Stimulated activated CD4-positive, alpha-beta T cell treated with anti-CD3 and anti-CD28 coated beads, Interleukin-1b, Interleukin-23, amount 100 ng/mL, for 4 hours (primary cell): ENCODE data around the gene PLK5.
"Not testable (repeated sequence)": the region's sequence is repeated elsewhere in the genome, so short reads cannot be mapped to it uniquely, and the experiment has no call there.

Experiments
- DNase-seq, 2 donors: peaks; one replicate each; pipeline ENCODE4 v3.0.0-alpha.2; 2020; ENCODE audit warnings: low read depth in 2 of 2

Gene PLK5

GRCh38 chr19:1525343-1525742 lies 1.5 kb downstream of the PLK5 start:
- no peak for DNase-seq

DNA sequence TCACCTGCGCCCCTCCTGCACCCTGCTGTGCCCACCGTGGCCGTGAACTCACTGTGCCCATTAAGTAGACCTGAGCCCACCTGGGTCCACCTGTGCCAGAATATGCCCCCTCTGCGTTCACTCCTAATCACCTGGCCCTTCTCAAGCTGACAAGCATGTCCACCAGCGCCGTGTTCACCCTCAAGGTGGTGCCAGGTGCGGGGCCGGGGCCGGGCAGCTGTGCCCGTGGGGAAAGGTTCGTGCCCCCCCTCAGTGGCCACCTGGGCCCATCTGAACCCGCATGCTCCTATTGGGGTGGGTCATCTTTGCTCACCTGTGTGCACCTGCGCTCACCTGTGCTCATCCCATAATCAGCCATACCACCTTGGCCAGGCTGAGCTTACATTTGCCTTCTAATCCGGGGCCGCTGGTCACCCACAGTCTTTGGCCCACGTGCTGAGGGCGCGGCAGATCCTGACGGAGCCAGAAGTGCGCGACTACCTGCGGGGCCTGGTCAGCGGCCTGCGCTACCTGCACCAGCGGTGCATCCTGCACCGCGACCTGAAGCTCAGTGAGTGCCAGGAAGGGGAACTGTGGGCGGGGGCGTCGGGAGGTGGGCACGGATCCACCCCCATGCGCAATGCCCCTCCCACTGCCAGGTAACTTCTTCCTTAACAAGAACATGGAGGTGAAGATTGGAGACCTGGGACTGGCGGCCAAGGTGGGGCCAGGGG lies 2.3 kb downstream of the PLK5 start:
- no peak for DNase-seq

- no peak for DNase-seq
Measured at GRCh38 chr19:1526979-1527649, 3.2 kb downstream of the PLK5 start.

DNA sequence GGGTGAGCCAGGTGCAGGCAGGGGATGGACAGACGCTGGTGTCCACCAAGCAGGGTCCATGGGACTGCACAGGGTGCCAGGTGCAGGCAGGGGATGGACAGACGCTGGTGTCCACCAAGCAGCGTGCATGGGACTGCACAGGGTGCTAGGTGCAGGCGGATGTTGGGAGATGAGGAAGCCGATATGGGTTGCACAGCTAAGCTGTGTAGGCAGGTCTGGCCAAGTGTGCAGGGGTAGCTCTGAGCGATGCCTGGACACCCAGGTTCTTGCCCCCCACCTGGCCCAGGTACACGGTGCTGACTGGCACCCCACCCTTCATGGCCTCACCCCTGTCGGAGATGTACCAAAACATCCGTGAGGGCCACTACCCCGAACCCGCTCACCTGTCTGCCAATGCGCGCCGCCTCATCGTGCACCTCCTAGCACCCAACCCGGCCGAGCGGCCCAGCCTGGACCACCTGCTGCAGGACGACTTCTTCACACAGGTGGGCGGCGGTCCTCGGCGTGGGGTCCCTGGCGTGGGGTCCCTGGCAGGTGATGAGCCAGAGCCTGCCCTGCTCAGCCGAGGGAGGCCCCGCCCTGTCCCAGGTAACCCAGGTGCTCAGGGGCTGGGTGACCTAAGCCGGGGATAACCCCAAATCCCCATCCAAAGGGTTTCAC lies 3.9 kb downstream of the PLK5 start:
- no peak for DNase-seq

DNA sequence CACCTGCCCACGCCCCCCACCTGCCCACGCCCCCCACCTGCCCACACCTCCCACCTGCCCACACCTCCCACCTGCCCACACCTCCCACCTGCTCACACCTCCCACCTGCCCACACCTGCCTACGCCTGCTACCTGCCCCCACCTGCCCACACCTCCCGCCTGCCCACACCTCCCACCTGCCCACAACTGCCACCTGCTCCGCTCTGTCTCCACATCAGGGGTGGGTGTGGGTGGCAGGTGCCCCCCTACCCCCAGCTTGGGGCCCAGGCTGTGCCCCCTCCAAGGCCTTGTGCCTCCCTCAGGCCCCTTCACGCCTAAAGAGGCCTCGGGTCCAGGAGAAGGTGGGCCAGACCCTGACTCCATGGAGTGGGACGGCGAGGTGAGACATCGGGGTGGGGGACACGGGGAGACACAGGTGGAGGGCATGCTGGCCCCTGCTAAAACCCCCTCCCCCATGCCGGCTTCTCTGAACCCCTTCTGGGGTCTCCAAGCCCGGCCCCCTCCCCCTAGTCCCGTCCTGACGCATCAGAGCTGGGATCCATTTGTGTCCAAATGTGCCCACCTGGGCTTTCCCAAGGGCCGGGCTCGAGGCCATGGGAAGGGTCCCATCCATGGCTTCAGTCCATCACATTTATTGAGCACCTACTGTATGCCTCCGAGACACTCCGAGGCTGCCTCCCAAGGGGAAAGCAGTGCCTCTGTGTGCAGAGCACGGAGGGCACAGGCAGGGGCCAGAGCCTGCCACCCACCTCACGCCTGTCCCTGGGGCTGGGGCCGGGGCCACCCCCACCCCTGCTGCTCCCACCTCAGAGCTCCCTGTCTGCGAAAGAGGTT lies 4.9 kb downstream of the PLK5 start:
- DNase-seq, result no peak

DNA sequence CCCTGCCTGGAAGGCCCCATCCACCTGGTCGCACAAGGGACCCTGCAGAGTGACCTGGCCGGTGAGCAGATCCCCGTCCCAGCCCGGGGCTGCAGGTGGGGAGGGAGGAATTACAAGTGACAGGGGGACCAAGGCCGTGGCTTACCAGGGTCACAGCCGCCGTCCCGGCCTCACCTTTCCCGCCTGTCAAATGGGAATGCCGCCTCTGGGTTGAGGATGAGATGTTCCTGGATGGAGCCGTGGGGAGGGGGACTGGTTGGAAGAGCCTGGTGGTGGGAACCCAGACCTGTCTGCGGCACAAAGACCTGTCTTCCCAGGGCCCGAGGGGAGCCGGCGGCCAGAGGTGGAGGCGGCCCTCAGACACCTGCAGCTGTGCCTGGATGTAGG lies 5.5 kb downstream of the PLK5 start:
- DNase-seq, result no peak

GRCh38 chr19:1530856-1531255 lies 7.0 kb downstream of the PLK5 start:
- not testable (repeated sequence) for DNase-seq

DNA sequence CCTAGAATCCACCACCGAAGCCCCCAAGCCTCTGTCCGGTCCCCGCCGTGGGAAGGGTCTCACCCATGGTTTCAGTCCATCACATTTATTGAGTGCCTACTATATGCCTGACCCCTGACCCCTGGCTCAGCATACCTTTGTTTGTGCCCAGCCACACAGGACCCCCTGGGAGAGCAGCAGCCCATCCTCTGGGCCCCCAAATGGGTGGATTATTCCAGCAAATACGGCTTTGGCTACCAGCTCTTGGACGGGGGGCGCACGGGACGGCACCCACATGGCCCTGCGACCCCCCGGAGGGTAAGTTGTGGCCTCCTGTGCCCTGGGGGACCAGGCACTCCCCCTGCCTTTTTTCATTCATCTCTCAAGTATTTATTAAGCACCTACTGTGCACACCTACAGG lies 7.7 kb downstream of the PLK5 start:
- no peak for DNase-seq

DNA sequence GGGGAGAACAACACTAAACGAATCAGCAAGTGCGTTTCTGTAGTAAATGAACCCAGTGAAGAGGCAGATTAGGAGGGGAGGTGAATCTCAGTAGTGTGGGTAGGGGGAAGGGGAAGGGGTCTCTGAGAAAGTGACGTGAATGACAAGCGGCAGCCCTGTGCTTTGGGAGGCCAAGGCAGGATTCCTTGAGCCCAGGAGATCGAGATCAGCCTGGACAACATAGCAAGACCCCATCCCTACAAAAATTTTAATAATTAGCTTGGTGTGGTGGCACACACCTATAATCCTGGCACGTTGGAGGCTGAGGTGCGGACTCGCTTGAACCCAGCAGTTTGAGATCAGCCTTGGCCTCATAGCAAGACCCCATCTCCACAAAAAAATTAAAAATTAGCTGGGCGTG lies 8.1 kb downstream of the PLK5 start:
- no peak for DNase-seq

DNA sequence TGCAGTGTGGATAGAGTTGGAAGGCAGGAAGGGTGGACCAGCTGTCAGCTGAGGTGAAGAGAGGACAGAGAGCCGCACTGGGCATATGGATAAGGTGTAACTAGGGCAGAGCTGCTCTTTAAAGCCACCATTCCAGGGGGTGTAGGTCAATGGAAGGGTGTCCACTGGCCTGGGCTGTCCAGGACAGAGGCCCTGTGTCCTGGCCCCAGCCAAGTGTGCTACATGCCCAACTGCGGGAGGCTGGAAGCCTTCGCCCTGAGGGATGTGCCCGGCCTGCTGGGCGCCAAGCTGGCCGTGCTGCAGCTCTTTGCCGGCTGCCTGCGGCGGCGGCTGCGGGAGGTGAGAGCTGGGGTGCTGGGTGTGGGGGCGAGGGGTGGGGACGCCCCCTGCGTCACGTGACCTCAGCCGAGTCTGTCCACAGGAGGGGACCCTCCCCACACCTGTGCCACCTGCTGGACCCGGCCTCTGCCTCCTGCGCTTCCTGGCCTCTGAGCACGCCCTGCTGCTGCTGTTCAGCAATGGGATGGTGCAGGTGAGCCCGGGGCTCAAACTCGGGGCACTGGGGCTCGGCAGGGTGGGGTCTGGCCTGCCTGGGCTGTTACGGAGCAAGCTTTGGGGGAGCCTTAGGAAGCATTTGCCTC lies 9.8 kb downstream of the PLK5 start:
- no peak for DNase-seq

DNA sequence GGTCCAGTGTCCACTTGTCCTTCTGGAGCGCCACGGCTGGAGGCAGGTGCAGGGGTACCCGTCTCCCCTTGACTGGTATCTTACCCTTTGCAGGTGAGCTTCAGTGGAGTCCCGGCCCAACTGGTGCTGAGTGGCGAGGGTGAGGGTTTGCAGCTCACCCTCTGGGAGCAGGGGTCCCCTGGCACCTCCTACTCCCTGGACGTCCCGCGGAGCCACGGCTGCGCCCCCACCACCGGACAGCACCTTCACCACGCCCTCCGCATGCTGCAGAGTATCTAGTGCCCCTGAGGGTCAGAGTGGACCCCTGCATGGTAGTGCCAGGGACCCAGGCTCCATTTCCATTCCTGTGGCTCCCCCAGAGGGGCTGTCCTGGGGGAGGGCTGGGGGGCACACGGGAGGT lies 11.1 kb downstream of the PLK5 start:
- DNase-seq, result no peak

DNA sequence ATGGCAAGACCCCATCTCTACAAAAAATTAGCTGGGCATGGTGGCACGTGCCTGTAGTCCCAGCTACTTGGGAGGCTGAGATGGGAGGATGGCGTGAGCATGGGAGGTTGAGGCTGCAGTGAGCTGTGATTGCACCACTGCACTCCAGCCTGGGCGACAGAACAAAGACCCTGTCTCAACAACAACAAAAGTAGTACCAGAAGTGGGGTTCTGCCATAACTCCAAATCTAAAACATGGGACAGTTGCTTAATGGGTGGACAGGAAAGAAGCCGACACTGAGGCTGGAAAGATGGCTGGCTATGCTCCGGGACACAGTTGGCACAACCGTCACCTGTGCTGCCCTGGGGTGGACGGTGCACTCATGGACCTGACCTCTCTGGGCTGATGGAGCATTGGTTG lies 11.8 kb downstream of the PLK5 start:
- not testable (repeated sequence) for DNase-seq

GRCh38 chr19:1538978-1539377 lies 15.1 kb downstream of the PLK5 start:
- no peak for DNase-seq

DNA sequence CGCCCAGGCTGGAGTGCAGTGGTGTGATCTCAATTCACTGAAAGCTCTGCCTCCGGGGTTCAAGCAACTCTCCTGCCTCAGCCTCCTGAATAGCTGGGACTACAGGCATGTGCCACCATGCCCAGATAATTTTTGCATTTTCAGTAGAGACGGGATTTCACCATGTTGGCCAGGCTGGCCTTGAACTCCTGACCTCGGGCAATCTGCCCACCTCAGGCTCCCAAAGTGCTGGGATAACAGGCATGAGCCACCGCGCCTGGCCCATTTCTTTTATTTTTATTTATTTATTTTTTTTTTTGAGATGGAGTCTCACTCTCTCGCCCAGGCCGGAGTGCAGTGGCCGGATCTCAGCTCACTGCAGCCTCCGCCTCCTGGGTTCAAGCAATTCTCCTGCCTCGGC lies 15.9 kb downstream of the PLK5 start:
- not testable (repeated sequence) for DNase-seq

- no peak for DNase-seq
Measured at GRCh38 chr19:1540365-1540925, 16.6 kb downstream of the PLK5 start.

- DNase-seq, result no peak
Measured at GRCh38 chr19:1549332-1549945, 25.6 kb downstream of the PLK5 start.

- no peak for DNase-seq
Measured at GRCh38 chr19:1551068-1552040, 27.5 kb downstream of the PLK5 start.

- DNase-seq, result no peak
Measured at GRCh38 chr19:1553415-1553814, 29.5 kb downstream of the PLK5 start.

DNA sequence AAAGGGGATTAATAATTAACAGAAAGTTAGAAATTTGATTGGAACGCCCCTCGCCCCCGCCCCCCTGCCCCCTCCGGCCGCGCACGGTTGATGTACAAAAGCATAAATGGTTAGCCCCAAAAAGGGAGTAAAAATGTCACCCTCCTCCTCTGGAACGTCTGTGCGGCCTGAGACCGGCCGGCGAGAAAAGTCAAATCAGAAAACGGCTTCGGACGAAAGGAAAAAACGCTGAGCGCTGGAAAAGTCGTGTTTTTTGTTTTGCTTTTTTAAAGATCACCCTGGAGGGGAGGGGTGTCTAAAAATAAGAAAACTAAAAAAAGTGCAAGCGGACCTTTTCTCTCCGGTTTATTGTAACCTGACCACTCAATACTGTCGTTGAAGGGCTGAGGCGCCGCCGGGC lies 31.1 kb downstream of the PLK5 start:
- no peak for DNase-seq
